Loucy (cell line): ENCODE measurements around the gene TENM4.

ENCODE experiments used
- H2AFZ ChIP-seq: fragments of 200-600 bp; sonication (generic); 2 replicates; pipeline ENCODE4 v1.6.0; 2016; ENCODE audit warnings: antibody characterized with exemption, mild to moderate bottlenecking, low read length, moderate library complexity
- H3F3A ChIP-seq: fragments of 200-600 bp; 2 replicates; pipeline ENCODE4 v1.6.0; 2016; ENCODE audit warnings: antibody characterized with exemption, low read depth, mild to moderate bottlenecking
- H3K27me3 ChIP-seq: fragments of 200-600 bp; sonication (generic); 2 replicates; pipeline ENCODE4 v1.6.1; 2014; ENCODE audit warnings: low read length, mild to moderate bottlenecking; ENCODE audit not compliant: insufficient read depth, poor library complexity, severe bottlenecking
- H3K36me3 ChIP-seq: fragments of 200-600 bp; sonication (generic); 2 replicates; pipeline ENCODE4 v1.6.1; 2016; ENCODE audit warnings: low read length; ENCODE audit not compliant: insufficient read depth
- H3K4me1 ChIP-seq: fragments of 200-600 bp; sonication (generic); 2 replicates; pipeline ENCODE4 v1.5.1; 2014; ENCODE audit warnings: low read length, mild to moderate bottlenecking; ENCODE audit not compliant: insufficient read depth, poor library complexity, severe bottlenecking
- H3K4me2 ChIP-seq: fragments of 200-600 bp; sonication (generic); 2 replicates; pipeline ENCODE4 v1.6.0; 2014; ENCODE audit warnings: antibody characterized with exemption, low read length, low read depth, mild to moderate bottlenecking; ENCODE audit not compliant: poor library complexity, severe bottlenecking
- H3K4me3 ChIP-seq: fragments of 200-600 bp; sonication (generic); 2 replicates; pipeline ENCODE4 v1.5.1; 2014; ENCODE audit warnings: low read length, mild to moderate bottlenecking, mixed read lengths; ENCODE audit not compliant: poor library complexity, severe bottlenecking
- H3K79me2 ChIP-seq: fragments of 200-600 bp; sonication (generic); 2 replicates; pipeline ENCODE4 v1.6.1; 2014; ENCODE audit warnings: low read length; ENCODE audit not compliant: insufficient read depth
- H3K9ac ChIP-seq: fragments of 200-600 bp; sonication (generic); 2 replicates; pipeline ENCODE4 v1.6.0; 2014; ENCODE audit warnings: mild to moderate bottlenecking, low read depth, low read length, moderate library complexity; ENCODE audit not compliant: poor library complexity, severe bottlenecking
- H3K9me2 ChIP-seq: fragments of 200-600 bp; sonication (generic); replicated peaks from 2 replicates; pipeline ENCODE4 v1.6.1; 2016; ENCODE audit warnings: low read depth, low read length, mixed read lengths
- H3K9me3 ChIP-seq: fragments of 200-600 bp; sonication (generic); 2 replicates; pipeline ENCODE4 v1.6.1; 2014; ENCODE audit warnings: mild to moderate bottlenecking, antibody characterized with exemption, low read length, low read depth; ENCODE audit not compliant: insufficient read depth
- H4K20me1 ChIP-seq: fragments of 200-600 bp; sonication (generic); 2 replicates; pipeline ENCODE4 v1.6.0; 2014; ENCODE audit warnings: antibody characterized with exemption, low read length, mild to moderate bottlenecking; ENCODE audit not compliant: insufficient read depth, poor library complexity, severe bottlenecking
- EZH2phosphoT487 ChIP-seq: fragments of 200-600 bp; IDR thresholded peaks from 2 replicates; pipeline ENCODE4 v1.6.1; 2018; ENCODE audit warnings: antibody characterized with exemption, mild to moderate bottlenecking, moderate library complexity, borderline replicate concordance
- TF ChIP-seq, protein P1 (sequence below): fragments of 200-600 bp; sonication (generic); conservative IDR thresholded peaks from 2 replicates; pipeline ENCODE4 v1.5.1; 2014; ENCODE audit warnings: mild to moderate bottlenecking, antibody characterized with exemption, low read length

TENM4 gene

DNA sequence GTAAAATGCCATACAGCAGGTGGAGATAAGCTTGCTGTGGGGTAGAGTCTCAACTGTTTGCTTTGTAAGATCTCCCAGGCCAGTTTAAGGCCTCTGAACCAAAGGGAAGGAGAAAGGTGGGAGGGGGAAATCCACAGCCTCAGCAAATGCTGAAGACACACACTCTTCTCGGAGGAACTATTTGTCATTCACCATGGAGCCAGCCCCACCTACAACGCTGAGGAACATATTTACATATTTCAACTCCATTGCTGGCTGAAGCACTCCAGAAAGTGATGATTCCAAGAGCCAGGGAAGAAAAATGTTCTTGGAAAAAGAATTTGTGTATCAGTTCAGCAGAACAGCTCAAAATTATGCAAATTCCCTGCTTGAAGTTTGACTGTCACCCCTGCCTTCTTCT is 6.5 kb downstream of the TENM4 start:
- Histone ChIP-seq H3K4me2 (no peak overlapping the region), H3K9me2 (no peaks in the 10 kb centered on the region), H3K27me3 (no peaks in the 10 kb centered on the region), H2AFZ (no peak overlapping the region), H4K20me1 (no peaks in the 10 kb centered on the region), H3K4me1 (no peaks in the 10 kb centered on the region), H3K79me2 (no peaks in the 10 kb centered on the region), H3K9ac (no peak overlapping the region), H3K36me3 (no peaks in the 10 kb centered on the region), H3K9me3 (no peaks in the 10 kb centered on the region), H3F3A (no peaks in the 10 kb centered on the region), H3K4me3 (no peak overlapping the region)
- TF ChIP-seq, protein P1, sequence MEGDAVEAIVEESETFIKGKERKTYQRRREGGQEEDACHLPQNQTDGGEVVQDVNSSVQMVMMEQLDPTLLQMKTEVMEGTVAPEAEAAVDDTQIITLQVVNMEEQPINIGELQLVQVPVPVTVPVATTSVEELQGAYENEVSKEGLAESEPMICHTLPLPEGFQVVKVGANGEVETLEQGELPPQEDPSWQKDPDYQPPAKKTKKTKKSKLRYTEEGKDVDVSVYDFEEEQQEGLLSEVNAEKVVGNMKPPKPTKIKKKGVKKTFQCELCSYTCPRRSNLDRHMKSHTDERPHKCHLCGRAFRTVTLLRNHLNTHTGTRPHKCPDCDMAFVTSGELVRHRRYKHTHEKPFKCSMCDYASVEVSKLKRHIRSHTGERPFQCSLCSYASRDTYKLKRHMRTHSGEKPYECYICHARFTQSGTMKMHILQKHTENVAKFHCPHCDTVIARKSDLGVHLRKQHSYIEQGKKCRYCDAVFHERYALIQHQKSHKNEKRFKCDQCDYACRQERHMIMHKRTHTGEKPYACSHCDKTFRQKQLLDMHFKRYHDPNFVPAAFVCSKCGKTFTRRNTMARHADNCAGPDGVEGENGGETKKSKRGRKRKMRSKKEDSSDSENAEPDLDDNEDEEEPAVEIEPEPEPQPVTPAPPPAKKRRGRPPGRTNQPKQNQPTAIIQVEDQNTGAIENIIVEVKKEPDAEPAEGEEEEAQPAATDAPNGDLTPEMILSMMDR, result no peak
- no peak for TF ChIP-seq EZH2phosphoT487

DNA sequence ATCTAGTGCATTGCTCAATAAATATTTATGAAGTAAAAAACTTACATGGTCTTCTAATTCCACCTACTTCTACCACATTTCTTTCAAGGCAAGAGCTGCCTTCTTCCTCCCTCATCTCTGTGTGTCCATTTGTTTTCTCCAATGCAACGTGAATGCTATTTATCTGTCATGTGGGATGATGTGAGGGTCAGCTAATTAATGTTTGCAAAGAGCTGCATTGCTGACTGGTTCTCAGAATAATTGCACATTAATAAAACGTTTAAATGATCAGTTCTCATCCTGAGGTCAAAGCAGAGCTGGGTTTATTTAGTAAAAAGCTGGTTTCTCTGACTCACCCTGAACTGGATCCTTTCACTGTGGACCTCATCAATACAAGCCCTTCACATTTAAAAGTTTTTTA is 8.7 kb downstream of the TENM4 start:
- TF ChIP-seq, protein P1, result no peak
- TF ChIP-seq EZH2phosphoT487, result no peak
- no peaks in the 10 kb centered on the region for H4K20me1 ChIP-seq
- no peaks in the 10 kb centered on the region for H3K27me3 ChIP-seq
- no peaks in the 10 kb centered on the region for H3K9me2 ChIP-seq
- H3F3A ChIP-seq, result no peaks in the 10 kb centered on the region
- H3K36me3 ChIP-seq, result no peaks in the 10 kb centered on the region
- no peak overlapping the region for H3K4me3 ChIP-seq
- H3K9me3 ChIP-seq, result no peaks in the 10 kb centered on the region
- H2AFZ ChIP-seq, result no peak overlapping the region
- H3K9ac ChIP-seq, result no peak overlapping the region
- no peaks in the 10 kb centered on the region for H3K4me1 ChIP-seq
- no peak overlapping the region for H3K4me2 ChIP-seq
- H3K79me2 ChIP-seq, result no peaks in the 10 kb centered on the region

DNA sequence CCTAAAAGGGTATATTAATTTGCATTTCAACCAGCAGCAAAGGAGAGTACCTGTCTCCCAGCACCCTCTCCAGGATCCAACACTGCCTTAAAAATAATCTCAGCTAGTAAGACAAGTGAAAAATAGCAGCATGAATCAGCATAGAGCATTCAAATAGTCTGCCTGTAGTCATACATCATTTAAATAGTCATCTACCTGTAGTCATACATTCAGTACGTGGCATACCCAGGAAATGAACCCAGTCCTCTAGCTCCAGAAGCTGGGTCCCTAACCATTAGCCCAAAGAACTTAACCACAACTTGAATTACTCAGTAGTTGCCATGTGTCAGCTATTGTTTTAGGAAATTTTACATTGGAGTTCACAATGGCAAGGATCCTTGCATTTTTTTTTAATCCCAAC is 9.3 kb downstream of the TENM4 start:
- Histone ChIP-seq H3K4me1 (no peaks in the 10 kb centered on the region), H3F3A (no peaks in the 10 kb centered on the region), H3K4me3 (no peak overlapping the region), H3K4me2 (no peak overlapping the region), H3K79me2 (no peaks in the 10 kb centered on the region), H3K36me3 (no peaks in the 10 kb centered on the region), H3K9ac (no peak overlapping the region), H3K9me3 (no peaks in the 10 kb centered on the region), H3K27me3 (no peaks in the 10 kb centered on the region), H4K20me1 (no peaks in the 10 kb centered on the region), H3K9me2 (no peaks in the 10 kb centered on the region), H2AFZ (no peak overlapping the region)
- TF ChIP-seq EZH2phosphoT487, result no peak
- TF ChIP-seq, protein P1, result no peak
